Endothelial cell of umbilical vein (primary cell): ENCODE results near the gene FSTL4. TPM values are rescaled to one million over a fixed set of nuclear protein-coding genes. Genes with fewer than 3 reads are reported as not detected.

Experiments used
- BruUV-seq: library from RNA; stranded (reverse); fragments of 400-500 nt; replicated peaks from 2 replicates; lab custom pipeline; 2021; lab: Mats Ljungman, UMichigan
- CTCF ChIA-PET: fragments of 300-600, 350-600 bp; sonication (Branson Sonifier 250); formaldehyde crosslinking; loops from one replicate; lab custom pipeline; 2021; ENCODE audit warnings: antibody characterized with exemption, inconsistent platforms; lab: Charles Lee
- POLR2A ChIA-PET: fragments of 300-600, 350-600 bp; sonication (Branson Sonifier 250); formaldehyde crosslinking; loops from one replicate; lab custom pipeline; 2021; ENCODE audit warnings: antibody characterized with exemption, inconsistent platforms; lab: Charles Lee
- DNase-seq: peaks from one replicate; pipeline ENCODE4 v3.0.0-alpha.2; 2011; ENCODE audit warnings: low read depth, low spot score
- FAIRE-seq: peaks from 2 replicates; lab custom pipeline; 2011; peaks lifted over from hg19 to GRCh38; lab: Jason Lieb, UNC
- H2AFZ ChIP-seq: 2 replicates; pipeline ENCODE4 v1.6.0; 2012; ENCODE audit warnings: low read depth, low read length, control low read depth, inconsistent platforms
- H3K27ac ChIP-seq: 2 replicates; pipeline ENCODE4 v1.5.1; 2011; ENCODE audit warnings: low read depth, mild to moderate bottlenecking, control low read depth, low read length, moderate library complexity; ENCODE audit not compliant: insufficient read depth
- H3K27me3 ChIP-seq, 2 experiments: 2 replicates each; pipeline versions ENCODE4 v1.6.0 to v1.6.1; 2011; ENCODE audit warnings: low read length in 2 of 2, mixed read lengths in 1 of 2; ENCODE audit not compliant: control insufficient read depth in 2 of 2, insufficient read depth in 2 of 2
- H3K36me3 ChIP-seq, 2 experiments: 2 replicates in 1 of 2; 3 replicates in 1 of 2; pipeline ENCODE4 v1.5.1; 2011; ENCODE audit warnings: low read length in 2 of 2, mild to moderate bottlenecking in 1 of 2, moderate library complexity in 1 of 2; ENCODE audit not compliant: control insufficient read depth in 2 of 2, insufficient read depth in 2 of 2; ENCODE audit errors: extremely low read depth in 1 of 2
- H3K4me1 ChIP-seq: 3 replicates; pipeline ENCODE4 v1.5.1; 2011; ENCODE audit warnings: mild to moderate bottlenecking, low read length; ENCODE audit not compliant: control insufficient read depth, insufficient read depth; ENCODE audit errors: extremely low read depth
- H3K4me2 ChIP-seq: 2 replicates; pipeline ENCODE4 v1.6.1; 2011; ENCODE audit warnings: low read length, control low read depth, mixed read lengths; ENCODE audit not compliant: insufficient read depth
- H3K4me3 ChIP-seq, 3 experiments: fragments of 200-600 bp in 1 of 3; sonication (generic), shearing (Covaris generic) in 1 of 3; replicated peaks in 1 of 3; 2 replicates each; pipeline ENCODE4 v1.5.1; 2011 to 2016; ENCODE audit warnings: control low read depth in 3 of 3, low read length in 3 of 3, mild to moderate bottlenecking in 2 of 3, inconsistent platforms in 1 of 3, low read depth in 1 of 3, moderate library complexity in 1 of 3; ENCODE audit not compliant: insufficient read depth in 1 of 3
- H3K79me2 ChIP-seq: 2 replicates; pipeline ENCODE4 v1.6.0; 2012; ENCODE audit warnings: low read length, inconsistent platforms; ENCODE audit not compliant: control insufficient read depth, insufficient read depth
- H3K9ac ChIP-seq: replicated peaks from 2 replicates; pipeline ENCODE3; 2011; ENCODE audit warnings: low read length, control low read depth; ENCODE audit not compliant: insufficient read depth; ENCODE audit errors: extremely low read depth
- H3K9me1 ChIP-seq: replicated peaks from 3 replicates; pipeline ENCODE4 v1.6.0; 2011; ENCODE audit warnings: mild to moderate bottlenecking, low read length; ENCODE audit not compliant: control insufficient read depth, insufficient read depth; ENCODE audit errors: extremely low read depth
- H3K9me3 ChIP-seq: replicated peaks from 2 replicates; pipeline ENCODE4 v1.5.1; 2012; ENCODE audit warnings: low read length, inconsistent platforms; ENCODE audit not compliant: control insufficient read depth, insufficient read depth
- H4K20me1 ChIP-seq: replicated peaks from 2 replicates; pipeline ENCODE3; 2011; ENCODE audit warnings: mild to moderate bottlenecking, low read length; ENCODE audit not compliant: control insufficient read depth, insufficient read depth; ENCODE audit errors: extremely low read depth
- EZH2 ChIP-seq: IDR thresholded peaks from 2 replicates; pipeline ENCODE4 v1.6.1; 2012; ENCODE audit warnings: borderline replicate concordance, low read depth, mild to moderate bottlenecking, moderate library complexity, low read length, inconsistent platforms; ENCODE audit not compliant: severe bottlenecking
- FOS ChIP-seq: IDR thresholded peaks from 2 replicates; pipeline ENCODE4 v1.6.1; 2011; ENCODE audit warnings: mild to moderate bottlenecking, low read length, moderate library complexity, borderline replicate concordance; ENCODE audit not compliant: insufficient read depth
- GATA2 ChIP-seq: IDR thresholded peaks from 2 replicates; pipeline ENCODE4 v1.7.0; 2011; ENCODE audit warnings: low read depth, mild to moderate bottlenecking, moderate library complexity, mixed read lengths, low read length; ENCODE audit not compliant: insufficient read length, insufficient read depth
- JUN ChIP-seq: IDR thresholded peaks from 2 replicates; pipeline ENCODE4 v1.6.1; 2011; ENCODE audit warnings: borderline replicate concordance, low read depth; ENCODE audit not compliant: insufficient read length, insufficient read depth
- MYC ChIP-seq: IDR thresholded peaks from one replicate; pipeline ENCODE4 v1.6.1; 2011; ENCODE audit warnings: mild to moderate bottlenecking, low read depth, low read length
- POLR2A ChIP-seq: IDR thresholded peaks from 2 replicates; pipeline ENCODE4 v1.6.1; 2012; ENCODE audit warnings: low read depth, mild to moderate bottlenecking, control low read depth, low read length
- POLR2AphosphoS5 ChIP-seq: IDR thresholded peaks from 2 replicates; pipeline ENCODE4 v1.6.1; 2012; ENCODE audit warnings: low read depth, mild to moderate bottlenecking, control low read depth, low read length, moderate library complexity; ENCODE audit not compliant: insufficient read depth
- dilution Hi-C: fragments of 300-500 bp; cut with MboI; formaldehyde crosslinking; loops from one replicate; pipeline ENCODE4 v1.15.0; 2019; ENCODE audit warnings: low sequenced_read_pairs; ENCODE audit not compliant: extremely low pct_ligation_motif_present
- intact Hi-C: fragments of 100-400 bp; cut with micrococcal nuclease; formaldehyde crosslinking; loops from one replicate; pipeline ENCODE4 v1.10.0; 2022
- polyA plus RNA-seq, 4 experiments: library from polyadenylated mRNA; depleted of rRNA in 3 of 4; stranded (reverse) in 3 of 4; unstranded in 1 of 4; fragments of >200 nt; gene quantifications; 2 replicates each; pipeline versions ENCODE4 v1.2.1 to v1.2.3, GENCODE V29; 2011 to 2012; ENCODE audit warnings: missing spikeins in 1 of 4
- total RNA-seq: library from RNA; stranded (reverse); gene quantifications from 2 replicates; pipeline ENCODE4 v1.2.3, GENCODE V29; 2021
- TF ChIP-seq, protein P1 (sequence below): IDR thresholded peaks from 2 replicates; pipeline ENCODE4 v1.6.1; 2011; ENCODE audit not compliant: insufficient read depth, insufficient read length
- TF ChIP-seq, protein P2 (sequence below), 2 donors: IDR thresholded peaks; 1 replicate in 1 of 2; 2 replicates in 1 of 2; pipeline ENCODE4 v1.5.1; 2011; ENCODE audit warnings: low read length in 2 of 2, mild to moderate bottlenecking in 2 of 2, moderate library complexity in 2 of 2, control low read depth in 1 of 2, inconsistent platforms in 1 of 2, low read depth in 1 of 2; ENCODE audit not compliant: insufficient read depth in 1 of 2; ENCODE audit errors: extremely low read depth in 1 of 2

The FSTL4 gene
- total and polyA plus RNA-seq, 2 donors (not counting 3 experiments of a cell fraction or from before 2014, with no cell fraction given), result 0.18 TPM; not detected in 1

DNA sequence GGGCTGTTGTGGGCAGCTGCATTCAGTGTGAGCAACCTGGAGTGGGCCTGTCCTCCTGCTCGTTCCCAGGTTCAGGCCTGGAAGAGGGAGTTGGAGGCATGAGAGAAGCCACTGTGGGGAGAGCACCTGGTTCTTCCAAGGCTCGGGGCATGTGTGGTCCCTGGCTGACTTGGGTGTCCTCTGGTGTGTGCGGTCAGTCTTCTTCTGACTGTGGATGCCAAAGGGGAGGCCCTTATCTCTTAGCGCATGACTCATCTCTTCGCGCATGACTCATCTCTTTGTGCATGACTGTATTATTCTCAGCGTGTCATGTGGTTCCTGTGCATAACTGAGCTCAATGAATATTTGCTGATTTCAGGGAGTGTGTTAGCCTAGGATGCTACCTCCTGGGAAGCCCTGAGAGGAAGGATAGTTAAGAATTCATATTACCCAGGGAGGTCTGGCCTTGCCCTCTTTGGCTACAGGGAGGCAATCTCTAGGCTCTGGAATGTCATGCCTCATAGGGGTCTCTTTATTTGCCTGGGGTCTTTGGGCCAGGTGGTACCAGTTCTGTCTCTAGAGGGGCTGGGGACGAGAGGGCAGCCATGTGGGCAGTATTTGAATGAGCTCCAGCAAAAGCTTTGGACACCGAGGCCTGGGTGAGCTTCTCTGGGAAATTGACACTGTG, 371.8 kb downstream of the FSTL4 start:
- H3K4me3 ChIP-seq, result no peak overlapping the region
- no peaks in the 10 kb centered on the region for H3K27me3 ChIP-seq
- CTCF ChIA-PET, result interaction anchor here (0.6 to 1.6 kb wide), 11 partner anchors 9 to 799 kb away, joined by 3 to 10 read pairs (median 5); no protein-coding TSS in a partner anchor
- BruUV-seq, result TSS peak; percentile 90
- dilution Hi-C loops (no loop called here), intact Hi-C loops (loop anchor here (2.0 to 10.0 kb wide), 4 partner anchors 20 to 856 kb away; partner anchors contain the start of genes AFF4 and HSPA4)
- no peaks in the 10 kb centered on the region for H3K79me2 ChIP-seq
- peak overlapping the region; percentile 77 for H3K27ac ChIP-seq
- H2AFZ ChIP-seq, result peak overlapping the region; percentile 23
- H3K36me3 ChIP-seq, result no peaks in the 10 kb centered on the region
- POLR2A ChIA-PET, result interaction anchor here (0.6 kb wide), 1 partner anchor 157 kb away, joined by 5 read pairs; no protein-coding TSS in a partner anchor
- DNase-seq (peak; percentile 95), FAIRE-seq (peak; percentile 96)
- no peaks in the 10 kb centered on the region for H3K9me1 ChIP-seq
- peak overlapping the region; percentile 28 for H3K9ac ChIP-seq
- peak; percentile 90 for TF ChIP-seq GATA2
- TF ChIP-seq, protein P1, sequence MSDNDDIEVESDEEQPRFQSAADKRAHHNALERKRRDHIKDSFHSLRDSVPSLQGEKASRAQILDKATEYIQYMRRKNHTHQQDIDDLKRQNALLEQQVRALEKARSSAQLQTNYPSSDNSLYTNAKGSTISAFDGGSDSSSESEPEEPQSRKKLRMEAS, result peak; percentile 22
- peak; percentile 99 for TF ChIP-seq FOS
- peak; percentile 49 for TF ChIP-seq POLR2A
- TF ChIP-seq, protein P2, sequence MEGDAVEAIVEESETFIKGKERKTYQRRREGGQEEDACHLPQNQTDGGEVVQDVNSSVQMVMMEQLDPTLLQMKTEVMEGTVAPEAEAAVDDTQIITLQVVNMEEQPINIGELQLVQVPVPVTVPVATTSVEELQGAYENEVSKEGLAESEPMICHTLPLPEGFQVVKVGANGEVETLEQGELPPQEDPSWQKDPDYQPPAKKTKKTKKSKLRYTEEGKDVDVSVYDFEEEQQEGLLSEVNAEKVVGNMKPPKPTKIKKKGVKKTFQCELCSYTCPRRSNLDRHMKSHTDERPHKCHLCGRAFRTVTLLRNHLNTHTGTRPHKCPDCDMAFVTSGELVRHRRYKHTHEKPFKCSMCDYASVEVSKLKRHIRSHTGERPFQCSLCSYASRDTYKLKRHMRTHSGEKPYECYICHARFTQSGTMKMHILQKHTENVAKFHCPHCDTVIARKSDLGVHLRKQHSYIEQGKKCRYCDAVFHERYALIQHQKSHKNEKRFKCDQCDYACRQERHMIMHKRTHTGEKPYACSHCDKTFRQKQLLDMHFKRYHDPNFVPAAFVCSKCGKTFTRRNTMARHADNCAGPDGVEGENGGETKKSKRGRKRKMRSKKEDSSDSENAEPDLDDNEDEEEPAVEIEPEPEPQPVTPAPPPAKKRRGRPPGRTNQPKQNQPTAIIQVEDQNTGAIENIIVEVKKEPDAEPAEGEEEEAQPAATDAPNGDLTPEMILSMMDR (IDR thresholded peaks at IDR 0.05; ENCODE audit: extremely low read depth in 1 of 2, insufficient read depth in 1 of 2, low read depth in 1 of 2, low read length in 2 of 2), result no peak
- TF ChIP-seq EZH2, result no peak
- TF ChIP-seq MYC, result peak; percentile 40
- TF ChIP-seq JUN, result peak; percentile 100
- TF ChIP-seq POLR2AphosphoS5, result peak; percentile 89
- peak overlapping the region; percentile 9 for H3K4me2 ChIP-seq
- H3K9me3 ChIP-seq, result no peaks in the 10 kb centered on the region
- H3K4me1 ChIP-seq, result peaks cover 27% of the 10 kb centered on the region
- no peaks in the 10 kb centered on the region for H4K20me1 ChIP-seq
